IMR-90 (cell line): ENCODE results near the gene GRID1. TPM values are rescaled to one million over a fixed set of nuclear protein-coding genes. Genes with fewer than 3 reads are reported as not detected.

Source experiments
- ATAC-seq: fragments of 200-7000 bp; cut with Tn5 transposase; 2 replicates; pipeline ENCODE4 v1.9.1; 2020; ENCODE audit warnings: low read depth, mild to moderate bottlenecking, moderate library complexity
- BruUV-seq: library from RNA; stranded (reverse); fragments of 400-500 nt; replicated peaks from 2 replicates; lab custom pipeline; 2021; lab: Mats Ljungman, UMichigan
- CTCF ChIA-PET: fragments of 300-600 bp; formaldehyde crosslinking; extraction: SDS; loops from one replicate; lab custom pipeline; 2021; ENCODE audit warnings: antibody characterized with exemption; lab: Yijun Ruan, JAX
- POLR2A ChIA-PET: fragments of 300-600 bp; sonication (Branson Sonifier 250); formaldehyde crosslinking; loops from one replicate; lab custom pipeline; 2022; ENCODE audit warnings: antibody characterized with exemption; ENCODE audit not compliant: unreplicated experiment; lab: Charles Lee
- DNase-seq: peaks from one replicate; pipeline ENCODE4 v3.0.0; 2013
- H2AFZ ChIP-seq: replicated peaks from 2 replicates; pipeline ENCODE3; 2013; ENCODE audit warnings: low read length, mild to moderate bottlenecking; ENCODE audit not compliant: poor library complexity
- H2AK5ac ChIP-seq: 2 replicates; pipeline ENCODE4 v1.6.1; 2013; ENCODE audit warnings: low read depth, low read length, inconsistent platforms
- H2AK9ac ChIP-seq: replicated peaks from 2 replicates; pipeline ENCODE3; 2013; ENCODE audit warnings: mild to moderate bottlenecking, low read depth, low read length, moderate library complexity; ENCODE audit not compliant: poor library complexity
- H2BK120ac ChIP-seq: 2 replicates; pipeline ENCODE4 v1.6.1; 2013; ENCODE audit warnings: low read depth, low read length, inconsistent platforms
- H2BK15ac ChIP-seq: 3 replicates; pipeline ENCODE4 v1.6.1; 2013; ENCODE audit warnings: low read depth, low read length, inconsistent platforms
- H2BK20ac ChIP-seq: 2 replicates; pipeline ENCODE4 v1.6.1; 2013; ENCODE audit warnings: low read depth, mild to moderate bottlenecking, inconsistent platforms, low read length, moderate library complexity
- H2BK5ac ChIP-seq: 2 replicates; pipeline ENCODE4 v1.6.1; 2013; ENCODE audit warnings: mild to moderate bottlenecking, low read depth, low read length, inconsistent platforms; ENCODE audit not compliant: poor library complexity, severe bottlenecking
- H3K14ac ChIP-seq: replicated peaks from 2 replicates; pipeline ENCODE4 v1.6.1; 2013; ENCODE audit warnings: low read depth, low read length, inconsistent platforms
- H3K18ac ChIP-seq: 2 replicates; pipeline ENCODE4 v1.6.1; 2013; ENCODE audit warnings: low read depth, low read length, control low read depth
- H3K23ac ChIP-seq: 2 replicates; pipeline ENCODE4 v1.6.1; 2013; ENCODE audit warnings: low read depth, low read length, inconsistent platforms
- H3K27ac ChIP-seq: 2 replicates; pipeline ENCODE4 v1.5.1; 2013; ENCODE audit warnings: mild to moderate bottlenecking, control low read depth, low read length; ENCODE audit not compliant: insufficient read depth
- H3K27me3 ChIP-seq: 2 replicates; pipeline ENCODE4 v1.6.1; 2013; ENCODE audit warnings: low read length; ENCODE audit not compliant: control insufficient read depth, insufficient read depth
- H3K36me3 ChIP-seq: 2 replicates; pipeline ENCODE4 v1.6.1; 2013; ENCODE audit warnings: low read length, mixed read lengths; ENCODE audit not compliant: control insufficient read depth, insufficient read depth
- H3K4ac ChIP-seq: 2 replicates; pipeline ENCODE4 v1.6.1; 2013; ENCODE audit warnings: low read depth, low read length, inconsistent platforms
- H3K4me1 ChIP-seq: 2 replicates; pipeline ENCODE4 v1.6.1; 2013; ENCODE audit warnings: low read length, mixed read lengths; ENCODE audit not compliant: control insufficient read depth, insufficient read depth
- H3K4me2 ChIP-seq: 2 replicates; pipeline ENCODE4 v1.6.1; 2013; ENCODE audit warnings: low read depth, mild to moderate bottlenecking, control low read depth, low read length, moderate library complexity
- H3K4me3 ChIP-seq: 2 replicates; pipeline ENCODE4 v1.5.1; 2013; ENCODE audit warnings: low read depth, mild to moderate bottlenecking, control low read depth, low read length, moderate library complexity; ENCODE audit not compliant: insufficient read depth
- H3K56ac ChIP-seq: 2 replicates; pipeline ENCODE4 v1.6.1; 2013; ENCODE audit warnings: low read length, inconsistent platforms; ENCODE audit not compliant: insufficient read depth; ENCODE audit errors: extremely low read depth
- H3K79me1 ChIP-seq, 2 experiments: 2 replicates each; pipeline ENCODE4 v1.6.1; 2013; ENCODE audit warnings: low read length in 2 of 2, inconsistent platforms in 1 of 2, low read depth in 1 of 2
- H3K9ac ChIP-seq: 2 replicates; pipeline ENCODE4 v1.6.1; 2013; ENCODE audit warnings: low read depth, low read length, control low read depth
- H3K9me1 ChIP-seq: 2 replicates; pipeline ENCODE4 v1.6.1; 2013; ENCODE audit warnings: low read length, inconsistent platforms; ENCODE audit not compliant: insufficient read depth
- H3K9me3 ChIP-seq: 2 replicates; pipeline ENCODE4 v1.6.1; 2013; ENCODE audit warnings: low read length; ENCODE audit not compliant: control insufficient read depth, insufficient read depth
- H4K20me1 ChIP-seq: 2 replicates; pipeline ENCODE4 v1.6.1; 2013; ENCODE audit warnings: low read length, inconsistent platforms; ENCODE audit not compliant: insufficient read depth
- H4K5ac ChIP-seq: 2 replicates; pipeline ENCODE4 v1.6.1; 2013; ENCODE audit warnings: mild to moderate bottlenecking, low read depth, low read length, control low read depth
- H4K8ac ChIP-seq, 2 experiments: 2 replicates each; pipeline ENCODE4 v1.6.1; 2013; ENCODE audit warnings: low read depth in 2 of 2, low read length in 2 of 2, control low read depth in 1 of 2, inconsistent platforms in 1 of 2
- H4K91ac ChIP-seq: 2 replicates; pipeline ENCODE4 v1.6.1; 2013; ENCODE audit warnings: low read depth, low read length, inconsistent platforms; ENCODE audit not compliant: insufficient read depth
- BHLHE40 ChIP-seq: fragments of 150-350 bp; IDR thresholded peaks from 2 replicates; pipeline ENCODE4 v1.6.1; 2016; ENCODE audit warnings: mild to moderate bottlenecking, low read depth, low read length
- CTCF ChIP-seq: conservative IDR thresholded peaks from 2 replicates; pipeline ENCODE4 v1.5.1; 2012; ENCODE audit warnings: mild to moderate bottlenecking, low read depth, low read length, improper control_type of control experiment
- FOS ChIP-seq: fragments of 150-350 bp; IDR thresholded peaks from 2 replicates; pipeline ENCODE4 v1.6.1; 2016; ENCODE audit warnings: low read depth, low read length
- MAFK ChIP-seq: IDR thresholded peaks from 2 replicates; pipeline ENCODE4 v1.6.1; 2012; ENCODE audit warnings: low read depth, low read length, improper control_type of control experiment
- MXI1 ChIP-seq: IDR thresholded peaks from 2 replicates; pipeline ENCODE4 v1.6.1; 2012; ENCODE audit warnings: low read depth, mild to moderate bottlenecking, low read length, moderate library complexity, borderline replicate concordance
- POLR2A ChIP-seq: IDR thresholded peaks from 2 replicates; pipeline ENCODE4 v1.6.1; 2012; ENCODE audit warnings: mild to moderate bottlenecking, low read depth, low read length
- RAD21 ChIP-seq: IDR thresholded peaks from 2 replicates; pipeline ENCODE4 v1.6.1; 2012; ENCODE audit warnings: low read length, improper control_type of control experiment
- RCOR1 ChIP-seq: IDR thresholded peaks from 2 replicates; pipeline ENCODE4 v1.6.1; 2012; ENCODE audit warnings: mild to moderate bottlenecking, low read length, improper control_type of control experiment; ENCODE audit not compliant: insufficient replicate concordance
- RFX5 ChIP-seq: IDR thresholded peaks from 2 replicates; pipeline ENCODE4 v1.8.0; 2012; ENCODE audit warnings: low read depth, mild to moderate bottlenecking, low read length, moderate library complexity
- WGBS, 2 experiments: methylation state at CpG; one replicate each; pipeline versions ENCODE4 v1.1.5 to v1.1.7; 2013; ENCODE audit warnings: missing lambda C conversion rate in 2 of 2; ENCODE audit not compliant: insufficient read length in 1 of 2; ENCODE audit errors: extremely low coverage in 2 of 2; 5-methylcytosine and 5-hydroxymethylcytosine counted together
- dilution Hi-C: fragments of 300-500 bp; cut with HindIII; formaldehyde crosslinking; loops from one replicate; pipeline ENCODE4 v1.14.3; 2018; ENCODE audit warnings: low sequenced_read_pairs; ENCODE audit not compliant: unreplicated experiment
- in situ Hi-C: fragments of 300-500 bp; cut with MboI; formaldehyde crosslinking; loops from 3 replicates; pipeline ENCODE4 v1.14.3; 2019; ENCODE audit warnings: low sequenced_read_pairs, inconsistent platforms, mixed read lengths
- intact Hi-C: fragments of 100-400 bp; cut with micrococcal nuclease; formaldehyde crosslinking; loops from 2 replicates; pipeline ENCODE4 v1.10.0; 2022
- polyA plus RNA-seq, 3 experiments: library from polyadenylated mRNA; depleted of rRNA; stranded (reverse); fragments of >200 nt; gene quantifications; 2 replicates each; pipeline ENCODE4 v1.2.3, GENCODE V29; 2012; ENCODE audit warnings: low replicate concordance in 1 of 3
- total RNA-seq: library from RNA; depleted of rRNA; stranded (reverse); fragments of >200 nt; gene quantifications from 2 replicates; pipeline ENCODE4 v1.2.3, GENCODE V29; 2012

GRID1 gene
- total and polyA plus RNA-seq, 2 of the 4 experiments (the other 2 are of a cell fraction): not detected

- BruUV-seq: no TSS peak
- Histone ChIP-seq H2AK9ac (no peak overlapping the region), H3K9me1 (no peaks in the 10 kb centered on the region), H4K8ac (no peak overlapping the region), H2BK15ac (no peak overlapping the region), H3K56ac (no peak overlapping the region), H4K5ac (no peak overlapping the region), H2BK5ac (no peak overlapping the region), H3K27me3 (no peaks in the 10 kb centered on the region), H2BK120ac (no peak overlapping the region), H3K9me3 (peaks cover 4% of the 10 kb centered on the region; the same call in 1 of the 2 replicates), H3K23ac (no peak overlapping the region), H2BK20ac (no peak overlapping the region), H3K4me2 (no peak overlapping the region), H3K79me1 (no peaks in the 10 kb centered on the region), H3K14ac (no peak overlapping the region), H2AK5ac (no peak overlapping the region), H3K36me3 (no peaks in the 10 kb centered on the region), H4K20me1 (no peaks in the 10 kb centered on the region), H4K91ac (no peak overlapping the region), H3K4me3 (no peak overlapping the region), H3K18ac (no peak overlapping the region), H2AFZ (no peak overlapping the region), H3K9ac (no peak overlapping the region), H3K4me1 (no peaks in the 10 kb centered on the region), H3K27ac (no peak overlapping the region), H3K4ac (no peak overlapping the region)
- ChIA-PET CTCF (no interaction called here), POLR2A (no interaction called here)
- TF ChIP-seq CTCF (no peak), MAFK (no peak), RFX5 (no peak), MXI1 (no peak), POLR2A (no peak), RAD21 (no peak), FOS (no peak), BHLHE40 (no peak), RCOR1 (no peak)
- intact Hi-C loops: no loop called here
- no CpG with 5 or more reads among the region's 5 CpGs for WGBS, 2 experiments
- dilution Hi-C loops: no loop called here
- no peak for DNase-seq
- no peak for ATAC-seq
- in situ Hi-C loops: no loop called here
Observed at GRCh38 chr10:86141896-86142295, 224.7 kb downstream of the GRID1 start.
